NCI-H2196 treated with DMSO at 0.1 percent for 48 hours (cell line): ENCODE measurements around the gene LUZP2.

Experiments
- DNase-seq: peaks from one replicate; lab custom pipeline; 2025; ENCODE audit not compliant: unreplicated experiment; lab: John Stamatoyannopoulos, UW

The LUZP2 gene

GRCh38 chr11:24708616-24709015 is 211.8 kb downstream of the LUZP2 start:
- no peak for DNase-seq

DNA sequence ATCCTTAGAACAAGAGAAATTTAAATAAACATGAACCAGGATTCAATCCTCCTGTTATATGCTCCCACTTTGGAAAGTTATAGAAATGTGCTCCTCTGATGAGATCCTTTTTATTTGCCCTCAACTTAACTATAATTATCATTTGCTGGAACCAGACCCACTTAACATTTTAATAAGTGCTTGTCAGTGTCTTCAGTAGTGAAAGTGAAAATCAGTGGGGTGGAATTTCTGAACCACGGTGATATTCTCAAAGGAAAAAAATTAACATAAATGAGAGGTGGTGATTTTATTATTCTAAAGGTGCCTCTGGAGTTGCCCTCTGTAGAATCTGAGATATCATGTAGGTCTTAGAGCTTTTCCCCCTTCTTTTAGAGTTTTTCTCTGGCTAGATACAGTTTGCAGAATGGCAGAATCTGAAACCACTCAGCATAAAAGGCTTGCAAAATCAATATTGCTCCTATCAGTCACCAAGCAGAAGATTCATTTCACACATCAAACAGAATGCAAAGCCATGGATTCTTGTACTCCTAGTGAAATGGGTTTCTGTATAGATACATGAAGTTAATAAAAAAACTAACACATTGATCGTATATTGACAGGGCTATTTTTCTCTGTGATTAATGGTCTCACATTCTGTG is 213.2 kb downstream of the LUZP2 start:
- DNase-seq = no peak

DNA sequence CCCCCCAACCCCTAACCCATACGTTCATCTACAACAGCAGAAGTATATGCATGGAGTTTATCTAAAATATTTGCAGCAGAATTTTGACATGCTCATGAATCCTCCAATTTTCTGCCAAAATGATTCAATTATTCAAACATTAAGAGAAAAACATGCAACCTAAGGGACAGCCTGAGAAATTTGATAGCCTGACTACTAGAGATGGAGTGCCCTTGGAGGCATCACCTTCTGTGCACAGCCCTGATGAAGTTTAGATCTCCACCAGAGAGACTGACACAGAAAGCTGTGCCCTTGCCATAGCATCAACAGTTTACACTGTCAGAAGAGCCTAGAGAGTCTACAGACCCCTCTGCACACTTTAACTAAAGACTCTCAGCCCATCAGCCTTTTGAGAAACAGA is 217.7 kb downstream of the LUZP2 start:
- no peak for DNase-seq

DNA sequence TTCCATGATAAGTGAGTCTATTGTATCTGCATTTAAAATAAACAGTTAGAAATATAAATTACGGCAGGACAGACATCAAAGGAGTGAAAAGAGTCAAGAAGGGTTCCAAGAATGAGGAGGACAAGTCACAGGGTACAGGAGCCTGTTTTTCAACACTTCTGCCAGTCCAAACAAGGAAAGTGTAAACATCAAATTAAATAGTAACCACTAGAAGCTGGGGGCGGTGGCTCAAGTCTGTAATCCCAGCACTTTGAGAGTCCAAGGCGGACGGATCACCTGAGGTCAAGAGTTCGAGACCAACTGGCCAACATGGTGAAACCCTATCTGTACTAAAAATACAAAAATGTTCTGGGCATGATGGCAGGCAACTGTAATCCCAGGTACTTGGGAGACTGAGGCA is 219.6 kb downstream of the LUZP2 start:
- no peak for DNase-seq

- DNase-seq = no peak
Observed at GRCh38 chr11:24723231-24723630, 226.4 kb downstream of the LUZP2 start.

DNA sequence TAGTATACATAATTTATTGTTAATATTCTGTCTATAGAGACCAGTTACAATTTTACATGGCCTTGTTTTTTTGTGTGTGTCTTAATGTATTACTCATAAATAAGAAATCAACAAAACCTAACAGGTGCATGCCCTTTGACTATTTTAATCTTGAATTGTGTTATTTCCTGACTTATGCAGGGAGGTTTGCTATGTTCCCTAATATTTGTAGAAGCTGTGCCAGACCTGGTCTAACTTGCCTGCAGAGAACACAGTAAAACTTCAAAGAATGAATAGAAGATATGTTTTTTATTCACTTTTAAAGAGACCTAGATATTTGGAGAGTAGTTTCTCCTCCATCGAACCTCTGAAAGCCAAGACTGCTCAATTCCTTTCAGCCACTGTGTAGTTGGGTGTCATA is 234.7 kb downstream of the LUZP2 start:
- no peak for DNase-seq

DNA sequence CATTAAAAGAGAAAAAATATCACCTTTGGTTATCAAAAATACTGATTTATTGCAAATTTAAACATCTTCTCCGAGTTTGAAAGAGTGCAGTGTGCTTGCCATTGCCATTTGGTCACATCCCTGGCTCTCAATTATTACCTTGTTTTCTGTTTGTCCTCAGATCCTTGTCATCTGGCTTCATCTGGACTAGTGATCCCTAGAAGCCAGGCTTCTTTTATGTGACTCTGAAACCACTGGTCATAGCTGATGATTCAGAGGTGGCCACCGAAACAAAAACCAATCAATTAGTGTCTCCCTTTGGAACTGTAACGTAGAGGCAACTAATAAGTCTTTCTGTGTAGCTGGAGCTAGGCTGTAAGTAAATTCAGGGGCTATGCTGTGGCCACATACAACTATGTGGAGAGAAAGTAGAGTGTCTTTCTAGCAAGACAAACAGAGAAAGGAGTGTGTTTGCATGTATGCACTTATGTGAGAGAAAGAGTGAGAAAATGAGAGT is 237.9 kb downstream of the LUZP2 start:
- DNase-seq = no peak

DNA sequence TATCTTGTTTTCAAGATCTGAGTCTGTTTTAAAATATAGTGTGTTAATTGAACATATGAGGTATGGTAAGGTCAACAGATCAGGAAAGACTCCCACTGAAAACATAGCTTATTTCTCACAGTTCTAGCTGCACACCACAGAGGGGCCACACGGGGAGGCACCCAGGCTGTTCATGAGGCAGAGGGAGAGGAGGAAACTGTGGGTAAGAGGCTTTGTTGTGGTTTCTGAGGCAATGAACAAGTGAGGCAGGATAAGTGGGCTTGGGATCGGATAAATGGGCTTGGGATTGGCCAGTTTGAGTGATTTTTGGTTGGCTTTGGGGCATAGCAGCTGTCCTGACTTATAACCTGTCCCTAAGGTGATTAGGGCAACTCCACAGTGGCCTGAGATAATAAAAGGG is 242.1 kb downstream of the LUZP2 start:
- DNase-seq = no peak

- DNase-seq = no peak
Observed at GRCh38 chr11:24739637-24740036, 242.8 kb downstream of the LUZP2 start.

DNA sequence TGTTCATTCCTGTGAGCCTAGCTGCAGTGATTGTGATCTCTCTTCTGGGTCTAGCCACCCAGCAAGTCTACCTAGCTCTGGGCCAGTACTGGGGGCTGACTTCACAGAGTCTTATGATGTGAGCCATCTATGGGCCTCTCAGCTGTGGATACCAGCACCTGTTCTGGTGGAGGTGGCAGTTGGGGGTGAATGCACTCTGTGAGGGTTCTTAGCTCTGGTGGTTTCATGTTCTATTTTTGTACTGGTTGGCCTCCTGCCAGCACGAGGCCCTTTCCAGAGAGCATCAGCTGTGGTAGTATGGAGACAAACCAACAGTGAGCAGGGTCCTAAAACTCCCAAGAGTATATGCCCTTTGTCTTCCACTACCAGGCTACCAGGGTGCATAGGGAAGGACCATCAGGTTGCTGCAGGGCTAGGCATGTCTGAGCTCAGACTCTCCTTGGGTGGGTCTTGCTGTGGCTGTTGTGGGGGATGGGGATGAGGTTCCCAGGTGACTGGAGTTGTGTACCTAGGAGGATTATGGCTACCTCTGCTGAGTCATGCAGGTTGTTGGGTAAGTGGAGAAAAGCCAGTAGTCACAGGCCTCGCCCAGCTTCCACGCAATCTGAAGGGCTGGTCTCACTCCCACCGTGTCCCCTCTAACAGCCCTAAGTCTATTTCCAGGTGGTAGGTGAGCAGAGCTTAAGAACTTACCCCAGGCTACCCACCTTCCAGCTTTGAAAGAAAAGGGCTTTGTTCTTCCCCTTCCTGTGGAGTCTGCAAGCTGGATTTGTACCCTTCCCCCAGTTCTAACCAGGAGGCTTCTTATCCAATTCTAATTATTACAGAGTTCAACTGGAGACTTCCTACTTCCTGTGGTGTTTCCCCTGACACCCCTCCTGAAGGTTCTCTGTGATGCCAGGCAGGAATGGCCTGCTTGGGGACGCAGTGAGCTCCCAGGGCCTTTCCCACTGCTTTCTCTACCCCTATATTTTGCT is 250.7 kb downstream of the LUZP2 start:
- DNase-seq = no peak

DNA sequence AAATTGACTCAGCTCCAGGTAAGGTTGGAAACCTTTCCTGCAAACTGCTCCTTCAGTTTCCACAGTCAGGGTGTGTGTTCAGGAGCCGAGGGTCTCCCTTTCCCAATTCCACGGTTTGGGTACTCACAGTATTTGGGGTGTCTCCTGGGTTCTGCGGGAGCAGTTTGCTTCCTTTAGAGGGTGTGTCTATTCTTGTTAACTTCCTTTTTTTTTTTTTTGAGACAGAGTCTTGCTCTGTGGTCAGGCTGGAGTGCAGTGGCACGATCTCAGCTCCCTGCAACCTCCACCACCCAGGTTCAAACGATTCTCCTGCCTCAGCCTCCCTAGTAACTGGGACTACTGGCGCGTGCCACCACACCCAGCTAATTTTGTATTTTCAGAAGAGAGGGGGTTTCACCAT is 251.4 kb downstream of the LUZP2 start:
- no peak for DNase-seq

- no peak for DNase-seq
Observed at GRCh38 chr11:24754406-24754805, 257.6 kb downstream of the LUZP2 start.

GRCh38 chr11:24755260-24755839 is 258.5 kb downstream of the LUZP2 start:
- no peak for DNase-seq

GRCh38 chr11:24759742-24760141 is 262.9 kb downstream of the LUZP2 start:
- DNase-seq = no peak

DNA sequence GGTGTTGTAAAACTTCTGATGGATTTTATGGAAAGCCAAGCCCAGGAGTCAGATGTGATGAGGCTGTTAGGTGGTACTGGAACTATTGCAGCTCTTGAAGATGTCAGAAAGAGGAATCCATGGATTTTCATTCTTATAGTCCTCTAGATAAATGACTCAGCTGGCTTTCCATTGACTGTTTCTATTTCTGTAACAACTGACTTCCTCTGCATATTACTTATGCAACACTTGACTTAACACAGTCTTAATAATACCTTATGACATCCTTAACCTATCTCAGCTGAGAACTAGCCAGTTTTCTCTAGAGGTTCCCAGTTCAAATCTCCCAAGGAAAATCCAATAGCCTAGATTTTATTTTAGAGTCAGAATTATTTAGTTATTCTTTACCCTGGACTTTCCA is 263.8 kb downstream of the LUZP2 start:
- no peak for DNase-seq

GRCh38 chr11:24762076-24762475 is 265.2 kb downstream of the LUZP2 start:
- DNase-seq = no peak

- no peak for DNase-seq
Observed at GRCh38 chr11:24767411-24767810, 270.6 kb downstream of the LUZP2 start.

DNA sequence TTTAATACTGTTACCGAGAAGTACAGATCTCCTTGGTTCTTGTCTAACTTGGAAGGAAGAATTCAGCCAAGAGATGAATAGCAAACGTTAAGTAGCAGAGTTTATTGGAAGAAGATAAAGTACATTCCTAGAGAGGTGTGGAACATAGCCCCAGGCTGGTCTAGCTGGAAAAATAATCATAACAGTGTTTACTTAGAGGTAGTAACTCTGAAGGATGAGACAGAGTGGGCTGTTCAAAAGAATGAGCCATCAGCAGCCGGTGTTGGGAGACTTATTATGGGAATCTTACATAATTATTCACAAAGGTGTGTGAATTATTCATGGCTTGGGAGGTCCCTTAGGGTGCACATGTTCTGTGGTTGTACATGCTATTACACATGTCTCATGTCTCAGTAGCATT is 276.5 kb downstream of the LUZP2 start:
- DNase-seq = no peak

GRCh38 chr11:24779791-24780190 is 282.9 kb downstream of the LUZP2 start:
- DNase-seq = no peak

GRCh38 chr11:24781288-24781687 is 284.4 kb downstream of the LUZP2 start:
- no peak for DNase-seq

DNA sequence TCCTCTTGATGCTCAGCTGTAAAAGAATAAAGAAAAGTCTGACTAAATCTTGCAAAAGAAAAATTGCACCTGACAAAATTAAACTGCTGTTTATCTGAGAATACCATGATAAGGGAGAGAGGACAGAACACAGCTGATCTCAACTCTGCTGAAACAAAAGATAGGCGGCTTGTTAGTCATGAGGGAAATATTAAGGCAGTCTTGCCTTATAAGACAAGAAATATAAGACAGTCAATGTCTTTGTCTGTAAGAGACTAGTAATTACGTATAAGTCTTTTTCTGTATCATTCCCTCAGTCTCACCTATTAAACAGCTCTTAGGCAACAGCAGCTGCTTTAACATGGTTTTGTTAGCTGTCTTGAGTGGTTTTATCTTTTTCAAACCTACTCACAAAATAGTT is 296.6 kb downstream of the LUZP2 start:
- no peak for DNase-seq

- no peak for DNase-seq
Observed at GRCh38 chr11:24794064-24794463, 297.2 kb downstream of the LUZP2 start.
